WTC11 (cell line): ENCODE results near the gene ACBD6. TPM values are rescaled to one million over a fixed set of nuclear protein-coding genes. Genes with fewer than 3 reads are reported as not detected.
A peak's percentile ranks its signal among the peaks of the same experiment; 100 is the strongest.

ENCODE experiments used
- ATAC-seq: fragments of 200-7000 bp; cut with Tn5 transposase; 2 replicates; pipeline ENCODE4 v1.10.0; 2021; ENCODE audit warnings: mild to moderate bottlenecking, moderate library complexity
- CTCF ChIA-PET: fragments of 300-600 bp; sonication (Branson Sonifier 250); formaldehyde crosslinking; loops from one replicate; lab custom pipeline; 2021; ENCODE audit warnings: antibody characterized with exemption; lab: Charles Lee
- POLR2A ChIA-PET: fragments of 350-600 bp; sonication (Branson Sonifier 250); formaldehyde crosslinking; loops from one replicate; lab custom pipeline; 2021; ENCODE audit warnings: antibody characterized with exemption; lab: Charles Lee
- DNase-seq: peaks from one replicate; pipeline ENCODE4 v3.0.0; 2021; ENCODE audit warnings: low spot score
- H3K27ac Mint-ChIP-seq: 2 replicates; pipeline ENCODE4 v1.8.0; 2021; ENCODE audit warnings: mixed read lengths
- H3K27me3 Mint-ChIP-seq: 2 replicates; pipeline ENCODE4 v1.8.0; 2021; ENCODE audit warnings: low read depth, mild to moderate bottlenecking, moderate library complexity, mixed read lengths
- H3K36me3 Mint-ChIP-seq: 2 replicates; pipeline ENCODE4 v1.8.0; 2021; ENCODE audit warnings: mixed read lengths
- H3K4me1 Mint-ChIP-seq: 2 replicates; pipeline ENCODE4 v1.8.0; 2022; ENCODE audit warnings: mixed read lengths
- H3K4me3 Mint-ChIP-seq: 2 replicates; pipeline ENCODE4 v1.8.0; 2021; ENCODE audit warnings: mild to moderate bottlenecking, moderate library complexity, mixed read lengths
- H3K9me3 Mint-ChIP-seq: 2 replicates; pipeline ENCODE4 v1.8.0; 2021; ENCODE audit warnings: mixed read lengths
- CBFB ChIP-seq: sonication (generic); formaldehyde crosslinking; IDR thresholded peaks from 2 replicates; pipeline ENCODE4 v1.8.1; 2022; ENCODE audit warnings: mild to moderate bottlenecking, low read depth, missing genetic modification reagents
- CTCF ChIP-seq: fragments of 200-600 bp; IDR thresholded peaks from 2 replicates; pipeline ENCODE4 v1.8.0; 2022; ENCODE audit warnings: antibody characterized with exemption
- E2F1 ChIP-seq: sonication (generic); formaldehyde crosslinking; IDR thresholded peaks from 2 replicates; pipeline ENCODE4 v1.8.0; 2022; ENCODE audit warnings: mild to moderate bottlenecking, missing genetic modification reagents
- ELF4 ChIP-seq: sonication (generic); formaldehyde crosslinking; IDR thresholded peaks from 2 replicates; pipeline ENCODE4 v1.8.1; 2022; ENCODE audit warnings: low read depth, mild to moderate bottlenecking, moderate library complexity, missing genetic modification reagents
- ETV6 ChIP-seq: sonication (generic); formaldehyde crosslinking; IDR thresholded peaks from 2 replicates; pipeline ENCODE4 v1.8.1; 2022; ENCODE audit warnings: mild to moderate bottlenecking, missing genetic modification reagents
- FOXP4 ChIP-seq: sonication (generic); formaldehyde crosslinking; IDR thresholded peaks from 2 replicates; pipeline ENCODE4 v1.8.0; 2022; ENCODE audit warnings: mild to moderate bottlenecking, missing genetic modification reagents
- GRHL2 ChIP-seq: fragments of 250-450 bp; sonication (Bioruptor Pico); IDR thresholded peaks from 2 replicates; pipeline ENCODE4 v1.8.0; 2022; ENCODE audit warnings: mild to moderate bottlenecking, moderate library complexity; ENCODE audit not compliant: insufficient replicate concordance, severe bottlenecking
- GTF2I ChIP-seq: fragments of 250-450 bp; sonication (Bioruptor Pico); conservative IDR thresholded peaks from 2 replicates; pipeline ENCODE4 v1.4.0; 2021; ENCODE audit warnings: mild to moderate bottlenecking
- HMGA2 ChIP-seq: fragments of 250-450 bp; sonication (Bioruptor Pico); IDR thresholded peaks from 2 replicates; pipeline ENCODE4 v1.4.0; 2021; ENCODE audit warnings: mild to moderate bottlenecking, moderate library complexity
- MXD4 ChIP-seq: fragments of 250-450 bp; sonication (Bioruptor Pico); IDR thresholded peaks from 2 replicates; pipeline ENCODE4 v1.8.0; 2021; ENCODE audit warnings: mild to moderate bottlenecking, moderate library complexity, borderline replicate concordance
- MYBL2 ChIP-seq: sonication (generic); formaldehyde crosslinking; IDR thresholded peaks from 2 replicates; pipeline ENCODE4 v1.8.1; 2023; ENCODE audit warnings: mild to moderate bottlenecking, moderate library complexity, missing genetic modification reagents
- OVOL2 ChIP-seq: fragments of 250-450 bp; sonication (Bioruptor Pico); IDR thresholded peaks from 2 replicates; pipeline ENCODE4 v1.9.0; 2021; ENCODE audit warnings: mild to moderate bottlenecking, borderline replicate concordance
- RORB ChIP-seq: fragments of 250-450 bp; sonication (Bioruptor Pico); IDR thresholded peaks from 2 replicates; pipeline ENCODE4 v1.9.0; 2021; ENCODE audit warnings: mild to moderate bottlenecking
- ZNF219 ChIP-seq: sonication (generic); formaldehyde crosslinking; IDR thresholded peaks from 2 replicates; pipeline ENCODE4 v1.8.0; 2023; ENCODE audit warnings: missing genetic modification reagents, mild to moderate bottlenecking, borderline replicate concordance
- ZNF232 ChIP-seq: sonication (generic); formaldehyde crosslinking; IDR thresholded peaks from 2 replicates; pipeline ENCODE4 v1.8.0; 2022; ENCODE audit warnings: mild to moderate bottlenecking, missing genetic modification reagents
- ZNF263 ChIP-seq: sonication (generic); formaldehyde crosslinking; IDR thresholded peaks from 2 replicates; pipeline ENCODE4 v1.8.1; 2022; ENCODE audit warnings: low read depth, mild to moderate bottlenecking, moderate library complexity, missing genetic modification reagents
- ZNF281 ChIP-seq: sonication (generic); formaldehyde crosslinking; IDR thresholded peaks from 2 replicates; pipeline ENCODE4 v1.8.0; 2023; ENCODE audit warnings: mild to moderate bottlenecking, missing genetic modification reagents
- ZNF317 ChIP-seq: sonication (generic); formaldehyde crosslinking; IDR thresholded peaks from 2 replicates; pipeline ENCODE4 v1.8.1; 2023; ENCODE audit warnings: low read depth, mild to moderate bottlenecking, moderate library complexity, missing genetic modification reagents, borderline replicate concordance
- total RNA-seq: library from RNA; stranded (reverse); gene quantifications from 3 replicates; pipeline ENCODE4 v1.2.3, GENCODE V29; 2021

The ACBD6 gene
- total RNA-seq, 1 experiment from 2014 or later: 53.5 TPM

DNA sequence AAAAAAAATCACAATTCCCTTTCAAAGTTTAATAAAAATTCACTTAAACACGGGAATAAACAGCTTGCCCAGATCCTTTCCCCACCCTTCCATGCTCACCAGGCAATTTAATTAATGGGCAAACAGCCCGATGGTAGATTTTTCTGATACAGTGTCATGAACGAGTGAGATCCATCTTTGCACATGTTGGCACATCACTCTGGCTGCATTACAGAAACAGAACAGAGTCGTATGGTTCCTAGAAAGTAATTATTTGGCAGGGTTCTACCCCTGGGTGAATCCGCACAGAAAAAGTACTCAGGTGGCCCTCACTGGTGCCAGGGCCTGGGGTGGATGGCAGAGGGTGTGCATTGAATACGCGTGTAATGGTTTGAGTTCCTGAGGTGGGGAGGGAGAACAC is 31.8 kb upstream of the ACBD6 start:
- CTCF ChIA-PET: interaction anchor here (1.0 kb wide), 1 partner anchor 328 kb away, joined by 3 read pairs; no protein-coding TSS in a partner anchor

GRCh38 chr1:180533266-180533987 is 31.1 kb upstream of the ACBD6 start:
- ChIA-PET POLR2A (no interaction called here), CTCF (interaction anchor here (1.0 to 1.5 kb wide), 2 partner anchors 18 to 348 kb away, joined by 3 to 4 read pairs; no protein-coding TSS in a partner anchor)
- H3K4me3 Mint-ChIP-seq: no peak overlapping the region
- no peak overlapping the region for H3K27ac Mint-ChIP-seq
- no peaks in the 10 kb centered on the region for H3K36me3 Mint-ChIP-seq
- peak; percentile 76 for DNase-seq
- H3K27me3 Mint-ChIP-seq: no peaks in the 10 kb centered on the region
- H3K4me1 Mint-ChIP-seq: peaks cover 10% of the 10 kb centered on the region; the same call in 1 of the 2 replicates
- TF ChIP-seq CTCF (peak; percentile 56; the same call in 1 of the 2 replicates), E2F1 (CRISPR knock-in tag) (no peak)
- TF ChIP-seq, all 79 proteins: peak for 1
- peak; percentile 90 for ATAC-seq
- no peaks in the 10 kb centered on the region for H3K9me3 Mint-ChIP-seq

More for the DNA sequence above, 31.8 kb upstream of the ACBD6 start:
- ATAC-seq: no peak
- H3K36me3 Mint-ChIP-seq: no peaks in the 10 kb centered on the region
- no peak overlapping the region for H3K27ac Mint-ChIP-seq
- DNase-seq: no peak
- no peak overlapping the region for H3K4me3 Mint-ChIP-seq
- no peak for TF ChIP-seq CBFB (CRISPR knock-in tag)
- no peak for TF ChIP-seq ZNF219 (CRISPR knock-in tag)
- TF ChIP-seq RORB (CRISPR knock-in tag): no peak
- no peak for TF ChIP-seq GTF2I
- no peak for TF ChIP-seq MXD4
- TF ChIP-seq CTCF: no peak; the same call in 1 of the 2 replicates
- no peak for TF ChIP-seq HMGA2 (CRISPR knock-in tag)
- TF ChIP-seq GRHL2 (CRISPR knock-in tag): no peak
- TF ChIP-seq ELF4 (CRISPR knock-in tag): no peak
- no peak for TF ChIP-seq FOXP4 (CRISPR knock-in tag)
- no peak for TF ChIP-seq MYBL2 (CRISPR knock-in tag)
- TF ChIP-seq OVOL2 (CRISPR knock-in tag): no peak
- no peak for TF ChIP-seq ETV6
- TF ChIP-seq ZNF317: no peak
- no peak for TF ChIP-seq ZNF281 (CRISPR knock-in tag)
- no peak for TF ChIP-seq ZNF232 (CRISPR knock-in tag)
- TF ChIP-seq ZNF263: no peak
- H3K27me3 Mint-ChIP-seq: no peaks in the 10 kb centered on the region
- POLR2A ChIA-PET: no interaction called here
- H3K9me3 Mint-ChIP-seq: no peaks in the 10 kb centered on the region
- H3K4me1 Mint-ChIP-seq: peaks cover 10% of the 10 kb centered on the region; the same call in 1 of the 2 replicates
